OCI-LY1 (cell line): ENCODE results near the gene MAP3K1.

Source experiments
- EZH2 ChIP-seq: fragments of 200-600 bp; sonication (generic), shearing (Covaris generic); IDR thresholded peaks from 2 replicates; pipeline ENCODE4 v1.8.0; 2017; ENCODE audit warnings: borderline replicate concordance, mixed run types, mild to moderate bottlenecking, antibody characterized with exemption, low read length, moderate library complexity, mixed read lengths
- TF ChIP-seq, protein P1 (sequence below): fragments of 200-600 bp; sonication (generic), shearing (Covaris generic); IDR thresholded peaks from 2 replicates; pipeline ENCODE4 v1.5.1; 2017; ENCODE audit warnings: mild to moderate bottlenecking, antibody characterized with exemption, low read length, moderate library complexity, mixed read lengths

DNA sequence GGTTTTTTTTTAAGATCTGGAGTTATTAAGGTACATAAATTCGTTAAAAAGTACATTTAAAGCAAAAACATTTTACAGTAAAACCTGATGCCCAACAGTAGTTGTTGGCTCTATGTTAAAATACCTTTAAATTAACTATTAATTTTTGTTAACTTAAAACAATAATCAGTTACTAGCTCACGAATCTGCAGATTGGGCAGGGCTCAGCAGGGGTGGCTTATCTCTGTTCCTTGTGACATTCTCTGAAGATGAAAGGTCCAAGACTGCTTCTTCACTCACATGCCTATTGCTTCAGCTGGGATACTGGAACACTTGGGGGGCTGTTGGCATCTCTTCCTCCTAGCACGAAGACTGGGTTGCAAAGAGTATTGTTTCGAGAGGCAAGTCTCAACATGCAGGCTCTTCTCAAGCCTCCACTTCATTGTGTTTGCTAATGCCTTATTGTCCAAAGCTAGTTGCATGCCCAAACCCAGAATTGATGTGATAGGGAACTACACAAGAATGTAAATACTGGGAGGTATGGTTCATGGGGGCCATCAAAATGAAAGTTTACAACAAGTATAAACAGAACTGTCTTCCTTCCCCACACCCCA is 46.6 kb downstream of the MAP3K1 start:
- TF ChIP-seq, protein P1, sequence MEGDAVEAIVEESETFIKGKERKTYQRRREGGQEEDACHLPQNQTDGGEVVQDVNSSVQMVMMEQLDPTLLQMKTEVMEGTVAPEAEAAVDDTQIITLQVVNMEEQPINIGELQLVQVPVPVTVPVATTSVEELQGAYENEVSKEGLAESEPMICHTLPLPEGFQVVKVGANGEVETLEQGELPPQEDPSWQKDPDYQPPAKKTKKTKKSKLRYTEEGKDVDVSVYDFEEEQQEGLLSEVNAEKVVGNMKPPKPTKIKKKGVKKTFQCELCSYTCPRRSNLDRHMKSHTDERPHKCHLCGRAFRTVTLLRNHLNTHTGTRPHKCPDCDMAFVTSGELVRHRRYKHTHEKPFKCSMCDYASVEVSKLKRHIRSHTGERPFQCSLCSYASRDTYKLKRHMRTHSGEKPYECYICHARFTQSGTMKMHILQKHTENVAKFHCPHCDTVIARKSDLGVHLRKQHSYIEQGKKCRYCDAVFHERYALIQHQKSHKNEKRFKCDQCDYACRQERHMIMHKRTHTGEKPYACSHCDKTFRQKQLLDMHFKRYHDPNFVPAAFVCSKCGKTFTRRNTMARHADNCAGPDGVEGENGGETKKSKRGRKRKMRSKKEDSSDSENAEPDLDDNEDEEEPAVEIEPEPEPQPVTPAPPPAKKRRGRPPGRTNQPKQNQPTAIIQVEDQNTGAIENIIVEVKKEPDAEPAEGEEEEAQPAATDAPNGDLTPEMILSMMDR, result no peak
- no peak for TF ChIP-seq EZH2
